Hepatocyte (in vitro differentiated cells): ENCODE measurements around the gene HNRNPA0. TPM values are rescaled to one million over a fixed set of nuclear protein-coding genes. Genes with fewer than 3 reads are reported as not detected.
A peak's percentile ranks its signal among the peaks of the same experiment; 100 is the strongest.

Experiments
- DNase-seq: peaks from one replicate; pipeline ENCODE4 v3.0.0-alpha.2; 2016; ENCODE audit warnings: low spot score
- H2AFZ ChIP-seq: fragments of 200-600 bp; sonication (generic); 2 replicates; pipeline ENCODE4 v1.6.0; 2016; ENCODE audit warnings: antibody characterized with exemption, mild to moderate bottlenecking
- H3K27ac ChIP-seq: fragments of 200-600 bp; sonication (generic); 2 replicates; pipeline ENCODE4 v1.5.1; 2016; ENCODE audit warnings: mild to moderate bottlenecking
- H3K27me3 ChIP-seq: fragments of 200-600 bp; sonication (generic); 2 replicates; pipeline ENCODE4 v1.6.1; 2016
- H3K36me3 ChIP-seq: fragments of 200-600 bp; sonication (generic); replicated peaks from 2 replicates; pipeline ENCODE4 v1.5.1; 2016; ENCODE audit warnings: low read depth; ENCODE audit not compliant: insufficient read depth
- H3K4me1 ChIP-seq: fragments of 200-600 bp; sonication (generic); 2 replicates; pipeline ENCODE4 v1.5.1; 2016; ENCODE audit warnings: mild to moderate bottlenecking, moderate library complexity; ENCODE audit not compliant: insufficient read depth
- H3K4me2 ChIP-seq: fragments of 200-600 bp; sonication (generic); 2 replicates; pipeline ENCODE4 v1.6.0; 2016
- H3K4me3 ChIP-seq: fragments of 200-600 bp; sonication (generic); 2 replicates; pipeline ENCODE4 v1.5.1; 2016; ENCODE audit warnings: mild to moderate bottlenecking
- H3K79me2 ChIP-seq: fragments of 200-600 bp; sonication (generic); 2 replicates; pipeline ENCODE4 v1.6.0; 2017; ENCODE audit warnings: mild to moderate bottlenecking
- H3K9me2 ChIP-seq: fragments of 200-600 bp; sonication (generic); replicated peaks from 2 replicates; pipeline ENCODE4 v1.6.0; 2017; ENCODE audit warnings: mild to moderate bottlenecking; ENCODE audit not compliant: insufficient read depth
- H3K9me3 ChIP-seq: fragments of 200-600 bp; sonication (generic); 2 replicates; pipeline ENCODE4 v1.5.1; 2016; ENCODE audit warnings: low read depth, mild to moderate bottlenecking
- H4K20me1 ChIP-seq: fragments of 200-600 bp; sonication (generic); 2 replicates; pipeline ENCODE4 v1.6.0; 2016; ENCODE audit warnings: mild to moderate bottlenecking; ENCODE audit not compliant: insufficient read depth, poor library complexity, severe bottlenecking
- EZH2 ChIP-seq: fragments of 200-600 bp; sonication (generic); IDR thresholded peaks from 2 replicates; pipeline ENCODE4 v1.6.1; 2016; ENCODE audit warnings: antibody characterized with exemption, mild to moderate bottlenecking, borderline replicate concordance
- EZH2phosphoT487 ChIP-seq: fragments of 200-600 bp; sonication (generic); IDR thresholded peaks from one replicate; pipeline ENCODE4 v1.6.1; 2018; ENCODE audit warnings: antibody characterized with exemption, mild to moderate bottlenecking, low read depth, moderate library complexity; ENCODE audit not compliant: unreplicated experiment, severe bottlenecking
- WGBS: methylation state at CpG from one replicate; pipeline ENCODE4 v1.1.6; 2016; ENCODE audit warnings: low lambda C conversion rate; ENCODE audit errors: missing lambda C conversion rate; 5-methylcytosine and 5-hydroxymethylcytosine counted together
- polyA plus RNA-seq: library from polyadenylated mRNA; unstranded; fragments of >200 nt; fragmentation: Nextera tagmentation; extraction: Ambion mirVana; gene quantifications from 2 replicates; pipeline ENCODE4 v1.2.1, GENCODE V29; 2016
- total RNA-seq: library from RNA; depleted of rRNA; stranded (reverse); fragments of >200 nt; gene quantifications from 2 replicates; pipeline ENCODE4 v1.2.3, GENCODE V29; 2014
- TF ChIP-seq, protein P1 (sequence below): fragments of 200-600 bp; sonication (generic); IDR thresholded peaks from 2 replicates; pipeline ENCODE4 v1.5.1; 2016; ENCODE audit warnings: antibody characterized with exemption, mild to moderate bottlenecking; ENCODE audit not compliant: poor library complexity

The HNRNPA0 gene
- total and polyA plus RNA-seq, 2 experiments from 2014 or later, result 15.8 to 30.8 TPM

DNA sequence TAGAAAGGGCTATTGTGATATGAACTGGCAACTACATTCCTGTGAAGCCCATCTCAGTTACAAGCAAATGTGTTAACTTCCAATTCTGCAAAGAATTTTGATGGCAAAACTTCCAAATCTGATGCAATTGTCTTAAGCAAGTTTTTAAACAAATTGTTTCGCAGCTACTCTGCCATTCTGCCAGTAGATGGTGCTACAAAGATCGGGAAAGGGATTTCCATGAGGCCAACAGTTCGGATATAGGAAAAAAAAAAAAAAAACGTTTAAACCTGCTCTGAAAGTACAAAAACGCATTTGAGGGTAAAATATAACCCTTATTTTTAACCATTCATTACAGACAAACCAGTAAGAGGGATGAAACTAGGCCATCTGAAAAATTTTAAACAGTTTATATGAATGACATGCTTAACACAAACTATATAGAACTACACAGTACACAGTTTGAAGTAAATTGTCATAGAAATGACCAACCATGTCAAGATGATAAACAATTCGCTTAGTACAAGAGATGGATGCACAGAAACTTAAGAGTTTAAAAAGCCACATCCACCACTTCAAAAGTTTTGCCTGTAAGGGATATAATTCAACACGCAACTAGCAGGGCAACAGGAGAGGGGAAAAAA is 2.2 kb downstream of the HNRNPA0 start:
- Histone ChIP-seq H3K36me3 (no peaks in the 10 kb centered on the region), H3K9me2 (no peaks in the 10 kb centered on the region), H3K4me3 (peak overlapping the region; percentile 84), H3K27me3 (no peaks in the 10 kb centered on the region), H3K9me3 (no peaks in the 10 kb centered on the region), H3K79me2 (peaks cover 57% of the 10 kb centered on the region), H3K27ac (peak overlapping the region; percentile 97), H3K4me1 (peaks cover 28% of the 10 kb centered on the region), H3K4me2 (peak overlapping the region; percentile 87), H4K20me1 (peaks cover 54% of the 10 kb centered on the region), H2AFZ (no peak overlapping the region)
- peak; percentile 76 for DNase-seq
- no peak for TF ChIP-seq EZH2phosphoT487
- TF ChIP-seq, protein P1, sequence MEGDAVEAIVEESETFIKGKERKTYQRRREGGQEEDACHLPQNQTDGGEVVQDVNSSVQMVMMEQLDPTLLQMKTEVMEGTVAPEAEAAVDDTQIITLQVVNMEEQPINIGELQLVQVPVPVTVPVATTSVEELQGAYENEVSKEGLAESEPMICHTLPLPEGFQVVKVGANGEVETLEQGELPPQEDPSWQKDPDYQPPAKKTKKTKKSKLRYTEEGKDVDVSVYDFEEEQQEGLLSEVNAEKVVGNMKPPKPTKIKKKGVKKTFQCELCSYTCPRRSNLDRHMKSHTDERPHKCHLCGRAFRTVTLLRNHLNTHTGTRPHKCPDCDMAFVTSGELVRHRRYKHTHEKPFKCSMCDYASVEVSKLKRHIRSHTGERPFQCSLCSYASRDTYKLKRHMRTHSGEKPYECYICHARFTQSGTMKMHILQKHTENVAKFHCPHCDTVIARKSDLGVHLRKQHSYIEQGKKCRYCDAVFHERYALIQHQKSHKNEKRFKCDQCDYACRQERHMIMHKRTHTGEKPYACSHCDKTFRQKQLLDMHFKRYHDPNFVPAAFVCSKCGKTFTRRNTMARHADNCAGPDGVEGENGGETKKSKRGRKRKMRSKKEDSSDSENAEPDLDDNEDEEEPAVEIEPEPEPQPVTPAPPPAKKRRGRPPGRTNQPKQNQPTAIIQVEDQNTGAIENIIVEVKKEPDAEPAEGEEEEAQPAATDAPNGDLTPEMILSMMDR, result peak; percentile 85
- WGBS, result under 1% methylated on average over 7 of the region's 7 CpGs

DNA sequence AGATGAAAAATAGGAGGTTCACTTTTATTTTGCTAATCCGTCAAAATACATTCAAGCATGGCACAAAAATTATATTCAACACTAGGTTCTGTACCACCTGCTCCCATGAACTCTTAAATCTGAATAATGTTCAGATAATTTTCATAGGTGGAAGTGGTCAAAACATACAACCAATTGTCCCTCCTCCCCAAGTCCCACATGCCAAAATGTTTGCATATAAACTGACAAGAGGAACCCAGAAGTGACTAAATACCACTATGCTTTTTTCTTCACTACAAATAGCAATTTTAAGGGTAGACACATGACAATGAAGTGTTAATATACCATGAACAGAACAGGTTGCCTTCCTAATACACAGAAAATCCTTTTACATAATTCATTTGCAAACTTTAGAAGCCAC is 3.7 kb downstream of the HNRNPA0 start:
- Histone ChIP-seq H3K27ac (no peak overlapping the region), H3K9me3 (no peaks in the 10 kb centered on the region), H3K4me1 (peaks cover 28% of the 10 kb centered on the region), H2AFZ (no peak overlapping the region), H4K20me1 (peaks cover 54% of the 10 kb centered on the region), H3K27me3 (no peaks in the 10 kb centered on the region), H3K9me2 (no peaks in the 10 kb centered on the region), H3K4me3 (peak overlapping the region; percentile 84), H3K4me2 (peak overlapping the region; percentile 87), H3K36me3 (no peaks in the 10 kb centered on the region), H3K79me2 (peaks cover 57% of the 10 kb centered on the region)
- 94% methylated on average over 1 of the region's 1 CpG for WGBS
- TF ChIP-seq EZH2phosphoT487 (no peak), EZH2 (no peak)
- TF ChIP-seq, protein P1, result no peak
- DNase-seq, result no peak

DNA sequence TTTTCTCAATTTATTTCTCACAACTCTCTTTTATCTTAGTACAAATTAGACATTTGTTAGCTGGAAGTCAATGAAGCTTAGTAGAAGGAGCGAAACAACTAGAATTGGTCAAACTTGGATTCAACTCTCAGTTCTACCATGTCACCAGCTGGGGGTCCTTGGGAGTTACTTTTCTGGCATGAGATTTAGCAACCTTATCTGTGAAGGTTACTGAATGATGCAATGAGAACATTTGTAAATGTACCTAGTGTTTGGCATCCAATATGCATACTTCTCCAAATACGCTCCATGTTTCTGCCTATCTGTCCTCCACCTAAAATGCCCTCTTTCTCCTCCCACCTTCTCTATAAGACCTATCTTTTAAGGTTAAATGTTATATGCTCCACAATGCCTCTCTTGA is 6.3 kb downstream of the HNRNPA0 start:
- Histone ChIP-seq H3K27ac (no peak overlapping the region), H3K4me2 (no peak overlapping the region), H3K4me3 (no peak overlapping the region), H3K9me3 (no peaks in the 10 kb centered on the region), H3K36me3 (no peaks in the 10 kb centered on the region), H4K20me1 (peaks cover 48% of the 10 kb centered on the region), H3K9me2 (no peaks in the 10 kb centered on the region), H3K79me2 (peaks cover 46% of the 10 kb centered on the region), H3K4me1 (peaks cover 24% of the 10 kb centered on the region), H3K27me3 (no peaks in the 10 kb centered on the region), H2AFZ (no peak overlapping the region)
- WGBS, result 90% methylated on average over 2 of the region's 2 CpGs
- TF ChIP-seq, protein P1, result no peak
- TF ChIP-seq EZH2, result no peak
- no peak for TF ChIP-seq EZH2phosphoT487
- DNase-seq, result no peak
